ENCODE measurements around the gene SOX11.

- no peak for TF ChIP-seq TARDBP (IDR thresholded peaks at IDR 0.05)
- TF ChIP-seq ELF4 (IDR thresholded peaks at IDR 0.05), result no peak
- TF ChIP-seq FOXM1 (IDR thresholded peaks at IDR 0.05; ENCODE audit: borderline replicate concordance), result no peak
- no peak for TF ChIP-seq L3MBTL2 (conservative IDR thresholded peaks at IDR 0.05)
- TF ChIP-seq SUZ12 (IDR thresholded peaks at IDR 0.05), result no peak
- TF ChIP-seq SP1 (IDR thresholded peaks at IDR 0.05), result no peak
- no peak for TF ChIP-seq ZNF384 (IDR thresholded peaks at IDR 0.05)
- TF ChIP-seq FOXK2 (IDR thresholded peaks at IDR 0.05), result no peak
- TF ChIP-seq HDGF (IDR thresholded peaks at IDR 0.05; ENCODE audit: borderline replicate concordance), result no peak
- TF ChIP-seq BHLHE40 (IDR thresholded peaks at IDR 0.05; ENCODE audit: borderline replicate concordance), result no peak
These were observed 781 bp upstream of the SOX11 start for GRCh38 chr2:5691221-5691984.
